Lower leg skin (tissue), 4 donors: Measurements from ENCODE around the gene MAML1. TPM values are rescaled to one million over a fixed set of nuclear protein-coding genes. Genes with fewer than 3 reads are reported as not detected.
A peak's percentile ranks its signal among the peaks of the same experiment; 100 is the strongest.

Experiments used
- DNase-seq, 2 donors: peaks; one replicate each; pipeline ENCODE4 v3.0.0-alpha.2; 2019; ENCODE audit warnings: low spot score in 2 of 2
- H3K4me3 ChIP-seq: fragments of 200-600 bp; sonication (generic); 2 replicates; pipeline ENCODE4 v1.5.1; 2017; ENCODE audit warnings: mild to moderate bottlenecking, low read depth; ENCODE audit not compliant: poor library complexity, severe bottlenecking
- CTCF ChIP-seq, 3 donors: fragments of 450-650 bp; IDR thresholded peaks; one replicate each; pipeline ENCODE4 v1.5.1; 2016; ENCODE audit warnings: antibody characterized with exemption in 3 of 3, mild to moderate bottlenecking in 3 of 3, moderate library complexity in 2 of 3
- POLR2A ChIP-seq, 2 donors: fragments of 450-650 bp; IDR thresholded peaks; one replicate each; pipeline ENCODE4 v1.6.1; 2016 to 2017; ENCODE audit warnings: antibody characterized with exemption in 2 of 2, mild to moderate bottlenecking in 1 of 2, moderate library complexity in 1 of 2
- WGBS, 2 donors: methylation state at CpG; one replicate each; pipeline ENCODE4 v1.1.5; 2018; 5-methylcytosine and 5-hydroxymethylcytosine counted together
- intact Hi-C: fragments of 100-400 bp; cut with DNase I; formaldehyde crosslinking; loops from one replicate; pipeline ENCODE4 v1.15.0; 2023; ENCODE audit warnings: low total_unique reads
- total RNA-seq, 4 donors: library from RNA; depleted of rRNA; stranded (reverse); fragments of >200 nt; gene quantifications; one replicate each; pipeline ENCODE4 v1.1.0, GENCODE V29; 2016

Gene MAML1
- total RNA-seq, 4 donors from 2014 or later, result 25.5 to 46.8 (median 31.5) TPM

GRCh38 chr5:179803651-179804554 is 71.3 kb downstream of the MAML1 start:
- H3K4me3 ChIP-seq, result no peak overlapping the region
- peak in 1 of 2 donors; percentile 88 for DNase-seq
- intact Hi-C loops, result loop anchor here (1.0 to 10.0 kb wide), 2 partner anchors 40 to 101 kb away; partner anchors contain the start of gene TBC1D9B
- TF ChIP-seq CTCF (IDR thresholded peaks at IDR 0.05), result no peak
- TF ChIP-seq POLR2A (IDR thresholded peaks at IDR 0.05), result no peak
- 62 to 76% methylated on average over 17 to 18 of the region's 18 CpGs for WGBS, 2 donors

GRCh38 chr5:179804555-179804947 is 71.9 kb downstream of the MAML1 start:
- TF ChIP-seq POLR2A (IDR thresholded peaks at IDR 0.05) (no peak), CTCF (IDR thresholded peaks at IDR 0.05) (no peak)
- DNase-seq, result no peak
- H3K4me3 ChIP-seq, result no peak overlapping the region
- 90 to 91% methylated on average over 8 of the region's 8 CpGs for WGBS, 2 donors
- intact Hi-C loops, result loop anchor here (10.0 kb wide), 1 partner anchor 100 kb away; the partner anchor contains the start of gene TBC1D9B

GRCh38 chr5:179805070-179805528 is 72.5 kb downstream of the MAML1 start:
- peak overlapping the region; percentile 73 for H3K4me3 ChIP-seq
- WGBS, 2 donors, result 30 to 49% methylated on average over 8 to 9 of the region's 9 CpGs

GRCh38 chr5:179805529-179806249 is 73.1 kb downstream of the MAML1 start:
- peak overlapping the region; percentile 73 for H3K4me3 ChIP-seq
- 7 to 20% methylated on average over 4 to 46 of the region's 65 CpGs for WGBS, 2 donors
- TF ChIP-seq CTCF (IDR thresholded peaks at IDR 0.05) (no peak), POLR2A (IDR thresholded peaks at IDR 0.05) (no peak)
- intact Hi-C loops, result loop anchor here (10.0 kb wide), 1 partner anchor 99 kb away; the partner anchor contains the start of gene TBC1D9B
- peak; percentile 16 to 90 for DNase-seq

More at GRCh38 chr5:179805070-179805528, 72.5 kb downstream of the MAML1 start:
- intact Hi-C loops, result loop anchor here (10.0 kb wide), 1 partner anchor 100 kb away; the partner anchor contains the start of gene TBC1D9B
- DNase-seq, result peak; percentile 14 to 85
- no peak for TF ChIP-seq POLR2A (IDR thresholded peaks at IDR 0.05)
- no peak for TF ChIP-seq CTCF (IDR thresholded peaks at IDR 0.05)

GRCh38 chr5:179806250-179807048 is 73.8 kb downstream of the MAML1 start, which contains the start of gene MGAT4B:
Gene MGAT4B, minus strand, starts transcription at chr5:179806866. Its CDS starts 283 bp downstream, at chr5:179806583.
- peak in 1 of 2 donors; percentile 65 for DNase-seq
- intact Hi-C loops, result loop anchor here (10.0 kb wide), 1 partner anchor 98 kb away; the partner anchor contains the start of gene TBC1D9B
- peak within 1 kb of the TSS; percentile 73 for H3K4me3 ChIP-seq
- TF ChIP-seq CTCF (IDR thresholded peaks at IDR 0.05) (no peak), POLR2A (IDR thresholded peaks at IDR 0.05) (no peak)
- WGBS, 2 donors, result 0 to 1% methylated on average over 11 to 45 of the region's 108 CpGs
